GM23338 (cell line): ENCODE measurements around the gene FAM110C. TPM values are rescaled to one million over a fixed set of nuclear protein-coding genes. Genes with fewer than 3 reads are reported as not detected.
A peak's percentile ranks its signal among the peaks of the same experiment; 100 is the strongest.

Experiments
- ATAC-seq: fragments of 200-7000 bp; cut with Tn5 transposase; 3 replicates; pipeline ENCODE4 v1.9.1; 2020
- DNase-seq: peaks from one replicate; pipeline ENCODE4 v3.0.0-alpha.2; 2015; ENCODE audit warnings: low spot score
- H2AFZ ChIP-seq: fragments of 200-600 bp; sonication (generic); 2 replicates; pipeline ENCODE4 v1.8.0; 2016; ENCODE audit warnings: antibody characterized with exemption, mild to moderate bottlenecking, moderate library complexity
- H3F3A ChIP-seq: fragments of 200-600 bp; sonication (generic); replicated peaks from 2 replicates; pipeline ENCODE4 v1.8.0; 2017; ENCODE audit warnings: antibody characterized with exemption, mixed run types, low read depth
- H3K27ac ChIP-seq: fragments of 200-600 bp; sonication (generic); 2 replicates; pipeline ENCODE4 v1.6.1; 2016; ENCODE audit warnings: low read depth
- H3K27me3 ChIP-seq: fragments of 200-600 bp; sonication (generic); 2 replicates; pipeline ENCODE4 v1.8.0; 2016; ENCODE audit warnings: mild to moderate bottlenecking, mixed run types, moderate library complexity; ENCODE audit not compliant: insufficient read depth
- H3K36me3 ChIP-seq: fragments of 200-600 bp; sonication (generic); 2 replicates; pipeline ENCODE4 v1.8.0; 2016; ENCODE audit warnings: mild to moderate bottlenecking; ENCODE audit not compliant: insufficient read depth
- H3K4me1 ChIP-seq: fragments of 200-600 bp; sonication (generic); 2 replicates; pipeline ENCODE4 v1.8.0; 2016; ENCODE audit warnings: mild to moderate bottlenecking, moderate library complexity; ENCODE audit not compliant: insufficient read depth
- H3K4me2 ChIP-seq: fragments of 200-600 bp; sonication (generic); 2 replicates; pipeline ENCODE4 v1.7.1; 2017; ENCODE audit warnings: mixed run types
- H3K4me3 ChIP-seq: fragments of 200-600 bp; sonication (generic); 2 replicates; pipeline ENCODE4 v1.6.1; 2016; ENCODE audit warnings: mixed run types
- H3K79me2 ChIP-seq: fragments of 200-600 bp; sonication (generic); replicated peaks from 2 replicates; pipeline ENCODE4 v1.8.0; 2017; ENCODE audit warnings: mild to moderate bottlenecking; ENCODE audit not compliant: insufficient read depth
- H3K9me2 ChIP-seq: fragments of 200-600 bp; sonication (generic); 2 replicates; pipeline ENCODE4 v1.8.0; 2017; ENCODE audit not compliant: insufficient read depth
- H4K20me1 ChIP-seq: fragments of 200-600 bp; sonication (generic); replicated peaks from 2 replicates; pipeline ENCODE4 v1.8.0; 2017; ENCODE audit warnings: mild to moderate bottlenecking; ENCODE audit not compliant: insufficient read depth
- H3K27ac Mint-ChIP-seq: 2 replicates; pipeline ENCODE4 v1.8.0; 2020; ENCODE audit warnings: inconsistent platforms, mild to moderate bottlenecking, moderate library complexity, mixed read lengths
- H3K27me3 Mint-ChIP-seq: 3 replicates; pipeline ENCODE4 v1.8.0; 2022; ENCODE audit warnings: low read depth, mild to moderate bottlenecking, moderate library complexity, mixed read lengths, inconsistent platforms; ENCODE audit not compliant: insufficient read depth, poor library complexity
- H3K36me3 Mint-ChIP-seq: 3 replicates; pipeline ENCODE4 v1.8.0; 2021; ENCODE audit warnings: low read depth, mild to moderate bottlenecking, inconsistent platforms, moderate library complexity, mixed read lengths
- H3K4me1 Mint-ChIP-seq: 3 replicates; pipeline ENCODE4 v1.8.0; 2020; ENCODE audit warnings: mild to moderate bottlenecking, inconsistent platforms, mixed read lengths
- H3K4me3 Mint-ChIP-seq: 3 replicates; pipeline ENCODE4 v1.8.0; 2021; ENCODE audit warnings: moderate library complexity, mild to moderate bottlenecking, inconsistent platforms, mixed read lengths
- H3K9me3 Mint-ChIP-seq: 3 replicates; pipeline ENCODE4 v1.8.0; 2020; ENCODE audit warnings: moderate library complexity, mild to moderate bottlenecking, inconsistent platforms, mixed read lengths
- CREB1 ChIP-seq: fragments of 250-450 bp; sonication (Bioruptor Pico); IDR thresholded peaks from 2 replicates; pipeline ENCODE4 v1.5.0; 2020; ENCODE audit warnings: low read depth, mild to moderate bottlenecking, moderate library complexity
- ETS1 ChIP-seq: IDR thresholded peaks from 2 replicates; pipeline ENCODE4 v1.6.1; 2016; ENCODE audit warnings: antibody characterized with exemption
- EZH2 ChIP-seq: fragments of 200-600 bp; sonication (generic); IDR thresholded peaks from one replicate; pipeline ENCODE4 v1.8.0; 2017; ENCODE audit warnings: antibody characterized with exemption, mild to moderate bottlenecking, low read depth; ENCODE audit not compliant: unreplicated experiment
- EZH2phosphoT487 ChIP-seq: fragments of 200-600 bp; sonication (generic); IDR thresholded peaks from one replicate; pipeline ENCODE4 v1.8.1; 2018; ENCODE audit warnings: antibody characterized with exemption; ENCODE audit not compliant: unreplicated experiment
- JUNB ChIP-seq: IDR thresholded peaks from one replicate; pipeline ENCODE4 v1.6.1; 2016; ENCODE audit warnings: antibody characterized with exemption; ENCODE audit not compliant: unreplicated experiment
- NANOG ChIP-seq: IDR thresholded peaks from 2 replicates; pipeline ENCODE4 v1.6.1; 2016; ENCODE audit warnings: antibody characterized with exemption, borderline replicate concordance
- POLR2AphosphoS5 ChIP-seq: IDR thresholded peaks from 2 replicates; pipeline ENCODE4 v1.6.1; 2016; ENCODE audit warnings: antibody characterized with exemption, low read depth
- REST ChIP-seq: IDR thresholded peaks from one replicate; pipeline ENCODE4 v1.6.1; 2018; ENCODE audit warnings: antibody characterized with exemption; ENCODE audit not compliant: unreplicated experiment
- STAT1 ChIP-seq: IDR thresholded peaks from one replicate; pipeline ENCODE4 v1.6.1; 2016; ENCODE audit warnings: antibody characterized with exemption; ENCODE audit not compliant: unreplicated experiment
- ZNF114 ChIP-seq: fragments of 250-450 bp; sonication (Bioruptor Pico); IDR thresholded peaks from 2 replicates; pipeline ENCODE4 v1.5.0; 2020; ENCODE audit warnings: mild to moderate bottlenecking, moderate library complexity
- ZNF462 ChIP-seq: fragments of 250-450 bp; sonication (Bioruptor Pico); IDR thresholded peaks from 2 replicates; pipeline ENCODE4 v1.5.0; 2020; ENCODE audit warnings: mild to moderate bottlenecking, moderate library complexity
- polyA plus RNA-seq: library from polyadenylated mRNA; unstranded; fragments of >200 nt; fragmentation: Nextera tagmentation; extraction: Ambion mirVana; gene quantifications from 2 replicates; pipeline ENCODE4 v1.2.1, GENCODE V29; 2016
- total RNA-seq: library from RNA; depleted of rRNA; stranded (reverse); fragments of >200 nt; shearing (Covaris generic); gene quantifications from 2 replicates; pipeline ENCODE4 v1.2.3, GENCODE V29; 2014

Gene FAM110C
- total and polyA plus RNA-seq, 2 experiments from 2014 or later, result 7.9 to 20.9 TPM

- no peak for TF ChIP-seq CREB1
- no peak for TF ChIP-seq ETS1
- no peak for TF ChIP-seq STAT1
These were observed 769 bp downstream of the FAM110C start (continued) for GRCh38 chr2:45342-46130.

- Histone ChIP-seq H3F3A (peaks cover 7% of the 10 kb centered on the region), H3K27ac (no peak overlapping the region), H4K20me1 (peaks cover 10% of the 10 kb centered on the region), H3K4me1 (peaks cover 35% of the 10 kb centered on the region), H3K36me3 (peaks cover 6% of the 10 kb centered on the region; the same call in 1 of the 2 replicates), H2AFZ (no peak overlapping the region; the same call in 1 of the 2 replicates), H3K4me3 (peak overlapping the region; percentile 68), H3K27me3 (peaks cover 28% of the 10 kb centered on the region), H3K79me2 (peaks cover 25% of the 10 kb centered on the region), H3K4me2 (peak overlapping the region; percentile 86), H3K9me2 (no peaks in the 10 kb centered on the region)
- Mint-ChIP-seq H3K36me3 (peaks cover 36% of the 10 kb centered on the region), H3K4me3 (peak overlapping the region; percentile 81), H3K9me3 (no peaks in the 10 kb centered on the region), H3K27me3 (peaks cover 24% of the 10 kb centered on the region), H3K27ac (no peak overlapping the region), H3K4me1 (peaks cover 41% of the 10 kb centered on the region)
- DNase-seq (peak; percentile 33), ATAC-seq (peak; percentile 9; the same call in 1 of the 3 replicates)
- no peak for TF ChIP-seq ETS1
- no peak for TF ChIP-seq POLR2AphosphoS5
- no peak for TF ChIP-seq EZH2
- TF ChIP-seq NANOG, result no peak
- TF ChIP-seq ZNF462 (CRISPR knock-in tag), result no peak
- TF ChIP-seq CREB1, result no peak
- TF ChIP-seq EZH2phosphoT487, result no peak
- TF ChIP-seq JUNB, result no peak
- no peak for TF ChIP-seq ZNF114 (CRISPR knock-in tag)
- no peak for TF ChIP-seq REST
These were observed 1.5 kb downstream of the FAM110C start for GRCh38 chr2:44748-45341.
